ENCODE measurements around the gene ADGRL1. TPM values are rescaled to one million over a fixed set of nuclear protein-coding genes. Genes with fewer than 3 reads are reported as not detected.

ADGRL1 gene
- total and polyA plus RNA-seq, 2 donors (not counting 3 experiments of a cell fraction or from before 2014, with no cell fraction given) = 7.3 to 8.3 TPM

DNA sequence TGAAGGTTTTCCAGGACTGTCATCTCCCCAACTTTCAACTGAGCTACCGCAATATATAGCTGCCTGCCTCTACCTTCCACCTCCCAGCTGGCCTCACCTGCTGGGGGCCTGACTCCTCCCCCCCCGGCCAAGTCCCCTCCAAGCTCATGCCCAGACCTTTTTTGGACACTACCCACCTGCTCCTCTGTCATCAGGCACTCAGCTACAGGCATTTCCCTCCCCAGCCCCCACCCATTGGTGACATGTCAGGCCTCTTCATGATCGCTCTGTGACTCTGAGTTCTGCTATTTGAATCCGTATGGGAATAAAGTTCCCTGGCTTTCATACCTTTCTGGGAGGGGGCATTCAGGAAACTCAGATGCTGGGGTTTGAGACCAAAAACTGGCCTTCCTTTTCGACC lies 90.2 kb downstream of the ADGRL1 start:
- H3K9ac ChIP-seq (replicated peaks; ENCODE audit: extremely low read depth, insufficient read depth, low read length) = no peak overlapping the region
- dilution Hi-C loops (cut with MboI; ENCODE audit: extremely low pct_ligation_motif_present, low sequenced_read_pairs) = no loop called here

DNA sequence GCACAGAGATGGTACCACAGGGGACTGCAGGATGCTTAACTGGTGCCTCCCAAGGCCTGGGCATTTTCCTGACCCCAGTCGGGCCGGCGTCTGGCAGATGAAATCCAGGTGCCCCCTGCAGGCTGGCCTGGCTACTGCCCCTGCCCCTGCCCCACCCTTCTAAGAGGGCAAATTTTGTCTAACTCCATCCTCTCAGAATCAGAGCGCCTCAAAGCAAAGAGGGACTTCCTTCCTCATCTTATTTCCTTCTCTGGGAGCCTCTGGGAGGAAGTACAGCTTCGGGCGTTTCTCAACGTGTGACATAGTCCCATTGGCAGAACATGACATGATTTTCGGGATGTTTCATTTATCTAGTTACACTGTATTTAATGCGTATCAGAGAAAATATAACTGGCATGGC lies 91.1 kb downstream of the ADGRL1 start:
- DNase-seq (ENCODE audit: low read depth, low spot score) = no peak
- dilution Hi-C loops (cut with MboI; ENCODE audit: extremely low pct_ligation_motif_present, low sequenced_read_pairs) = no loop called here
- no peaks in the 10 kb centered on the region for H3K9me1 ChIP-seq (replicated peaks; ENCODE audit: control insufficient read depth, extremely low read depth, insufficient read depth, low read length)
- no peak overlapping the region for H3K9ac ChIP-seq (replicated peaks; ENCODE audit: extremely low read depth, insufficient read depth, low read length)
- no peak for FAIRE-seq
- no TSS peak for BruUV-seq (replicated peaks)
- intact Hi-C loops (cut with micrococcal nuclease) = loop anchor here (1.0 kb wide), 1 partner anchor 43 kb away; the partner anchor contains the start of gene MISP3
- no peaks in the 10 kb centered on the region for H3K9me3 ChIP-seq (replicated peaks; ENCODE audit: control insufficient read depth, insufficient read depth, low read length)
- peaks cover 30% of the 10 kb centered on the region for H3K79me2 ChIP-seq (ENCODE audit: control insufficient read depth, insufficient read depth, low read length)
- H3K36me3 ChIP-seq (ENCODE audit: control insufficient read depth in 2 of 2, extremely low read depth in 1 of 2, insufficient read depth in 2 of 2, low read length in 2 of 2) = no peaks in the 10 kb centered on the region
- no peak overlapping the region for H3K4me3 ChIP-seq (replicated peaks in 1 of 3; ENCODE audit: insufficient read depth in 1 of 3, low read depth in 1 of 3, low read length in 3 of 3)
- peaks cover 25% of the 10 kb centered on the region for H3K4me1 ChIP-seq (ENCODE audit: control insufficient read depth, extremely low read depth, insufficient read depth, low read length)
- no peaks in the 10 kb centered on the region for H4K20me1 ChIP-seq (replicated peaks; ENCODE audit: control insufficient read depth, extremely low read depth, insufficient read depth, low read length)
- ChIA-PET CTCF (interaction anchor here (0.7 to 4.8 kb wide), 13 partner anchors 15 to 236 kb away, joined by 3 to 27 read pairs (median 3); partner anchors contain the start of genes ASF1B and IL27RA), POLR2A (no interaction called here)
- H2AFZ ChIP-seq (ENCODE audit: low read depth, low read length) = no peak overlapping the region
- no peaks in the 10 kb centered on the region for H3K27me3 ChIP-seq (ENCODE audit: control insufficient read depth in 2 of 2, insufficient read depth in 2 of 2, low read length in 2 of 2)
- TF ChIP-seq, protein P1, sequence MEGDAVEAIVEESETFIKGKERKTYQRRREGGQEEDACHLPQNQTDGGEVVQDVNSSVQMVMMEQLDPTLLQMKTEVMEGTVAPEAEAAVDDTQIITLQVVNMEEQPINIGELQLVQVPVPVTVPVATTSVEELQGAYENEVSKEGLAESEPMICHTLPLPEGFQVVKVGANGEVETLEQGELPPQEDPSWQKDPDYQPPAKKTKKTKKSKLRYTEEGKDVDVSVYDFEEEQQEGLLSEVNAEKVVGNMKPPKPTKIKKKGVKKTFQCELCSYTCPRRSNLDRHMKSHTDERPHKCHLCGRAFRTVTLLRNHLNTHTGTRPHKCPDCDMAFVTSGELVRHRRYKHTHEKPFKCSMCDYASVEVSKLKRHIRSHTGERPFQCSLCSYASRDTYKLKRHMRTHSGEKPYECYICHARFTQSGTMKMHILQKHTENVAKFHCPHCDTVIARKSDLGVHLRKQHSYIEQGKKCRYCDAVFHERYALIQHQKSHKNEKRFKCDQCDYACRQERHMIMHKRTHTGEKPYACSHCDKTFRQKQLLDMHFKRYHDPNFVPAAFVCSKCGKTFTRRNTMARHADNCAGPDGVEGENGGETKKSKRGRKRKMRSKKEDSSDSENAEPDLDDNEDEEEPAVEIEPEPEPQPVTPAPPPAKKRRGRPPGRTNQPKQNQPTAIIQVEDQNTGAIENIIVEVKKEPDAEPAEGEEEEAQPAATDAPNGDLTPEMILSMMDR (IDR thresholded peaks at IDR 0.05; ENCODE audit: extremely low read depth in 1 of 2, insufficient read depth in 1 of 2, low read depth in 1 of 2, low read length in 2 of 2) = peak; percentile 39 to 63
- no peak for TF ChIP-seq EZH2 (IDR thresholded peaks at IDR 0.05; ENCODE audit: borderline replicate concordance, low read depth, low read length, severe bottlenecking)
- no peak overlapping the region for H3K4me2 ChIP-seq (ENCODE audit: insufficient read depth, low read length)
- H3K27ac ChIP-seq (ENCODE audit: insufficient read depth, low read depth, low read length) = no peak overlapping the region

More for the DNA sequence above, 90.2 kb downstream of the ADGRL1 start:
- Histone ChIP-seq H3K9me3 (replicated peaks; ENCODE audit: control insufficient read depth, insufficient read depth, low read length) (no peaks in the 10 kb centered on the region), H3K36me3 (ENCODE audit: control insufficient read depth in 2 of 2, extremely low read depth in 1 of 2, insufficient read depth in 2 of 2, low read length in 2 of 2) (no peaks in the 10 kb centered on the region), H3K27ac (ENCODE audit: insufficient read depth, low read depth, low read length) (no peak overlapping the region), H3K9me1 (replicated peaks; ENCODE audit: control insufficient read depth, extremely low read depth, insufficient read depth, low read length) (no peaks in the 10 kb centered on the region), H2AFZ (ENCODE audit: low read depth, low read length) (no peak overlapping the region), H3K4me2 (ENCODE audit: insufficient read depth, low read length) (no peak overlapping the region), H3K79me2 (ENCODE audit: control insufficient read depth, insufficient read depth, low read length) (peaks cover 30% of the 10 kb centered on the region), H3K4me3 (replicated peaks in 1 of 3; ENCODE audit: insufficient read depth in 1 of 3, low read depth in 1 of 3, low read length in 3 of 3) (no peak overlapping the region), H3K27me3 (ENCODE audit: control insufficient read depth in 2 of 2, insufficient read depth in 2 of 2, low read length in 2 of 2) (no peaks in the 10 kb centered on the region), H3K4me1 (ENCODE audit: control insufficient read depth, extremely low read depth, insufficient read depth, low read length) (peaks cover 25% of the 10 kb centered on the region), H4K20me1 (replicated peaks; ENCODE audit: control insufficient read depth, extremely low read depth, insufficient read depth, low read length) (no peaks in the 10 kb centered on the region)
- FAIRE-seq = no peak
- ChIA-PET POLR2A (interaction anchor here (0.6 kb wide), 1 partner anchor 34 kb away, joined by 3 read pairs; no protein-coding TSS in a partner anchor), CTCF (interaction anchor here (1.2 to 4.8 kb wide), 4 partner anchors 12 to 238 kb away, joined by 3 to 27 read pairs (median 6); partner anchors contain the start of gene ASF1B)
- intact Hi-C loops (cut with micrococcal nuclease) = loop anchor here (2.0 kb wide), 2 partner anchors 25 to 35 kb away; partner anchors contain the start of gene SAMD1
- DNase-seq (ENCODE audit: low read depth, low spot score) = no peak
- no TSS peak for BruUV-seq (replicated peaks)
- no peak for TF ChIP-seq MAX (IDR thresholded peaks at IDR 0.05; ENCODE audit: insufficient read depth, insufficient read length)
- no peak for TF ChIP-seq JUN (IDR thresholded peaks at IDR 0.05; ENCODE audit: borderline replicate concordance, insufficient read depth, insufficient read length, low read depth)
- no peak for TF ChIP-seq EZH2 (IDR thresholded peaks at IDR 0.05; ENCODE audit: borderline replicate concordance, low read depth, low read length, severe bottlenecking)
